A673 (cell line): ENCODE measurements around the gene CHRNE.

ENCODE experiments used
- EZH2 ChIP-seq: fragments of 200-600 bp; sonication (generic); IDR thresholded peaks from 2 replicates; pipeline ENCODE4 v1.6.1; 2017; ENCODE audit warnings: borderline replicate concordance, low read depth, mild to moderate bottlenecking, mixed read lengths, antibody characterized with exemption, low read length; ENCODE audit not compliant: poor library complexity, severe bottlenecking
- TF ChIP-seq, protein P1 (sequence below): fragments of 300-800, 200-600 bp; sonication (generic); conservative IDR thresholded peaks from 2 replicates; pipeline ENCODE4 v1.5.1; 2017; ENCODE audit warnings: low read depth, mild to moderate bottlenecking, antibody characterized with exemption, low read length, moderate library complexity, mixed read lengths

DNA sequence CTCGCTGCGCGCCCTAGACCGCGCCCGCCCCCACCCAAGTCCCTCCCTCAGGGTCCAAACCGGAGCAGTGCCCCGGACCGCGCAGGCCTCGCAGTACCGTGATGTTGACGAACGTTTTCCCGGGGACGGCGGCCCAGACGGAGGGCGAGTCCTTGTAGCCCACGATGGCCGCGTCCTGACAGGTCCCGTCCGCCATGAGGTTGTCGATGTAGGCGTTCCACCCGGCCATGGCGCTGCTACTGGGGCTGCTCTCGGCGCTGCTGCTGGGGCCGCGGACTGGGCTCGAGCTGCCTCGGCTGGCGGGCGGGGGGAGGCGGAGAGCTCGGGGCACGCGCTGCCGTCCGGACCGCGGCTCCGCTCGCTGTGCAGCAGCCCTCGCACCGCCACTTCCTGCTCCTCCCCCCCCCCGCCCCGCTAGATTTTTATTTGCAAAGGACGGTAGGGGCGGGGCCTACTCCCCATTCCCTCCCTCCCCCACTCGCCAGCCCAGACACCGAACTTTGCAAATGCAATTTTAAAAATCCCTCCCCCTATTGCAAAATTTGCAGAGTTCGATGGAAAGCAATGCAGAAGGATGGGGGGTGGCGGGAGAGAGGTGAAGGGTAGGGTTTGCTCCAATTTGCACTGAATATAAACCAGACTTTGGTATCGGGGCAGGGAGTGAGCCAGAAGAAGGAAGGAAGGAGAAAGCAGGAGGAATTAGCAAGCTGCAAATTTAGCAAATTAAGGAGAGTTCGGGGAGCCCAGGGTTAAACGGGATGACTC, 45.5 kb upstream of the CHRNE start, which contains the start of gene PFN1:
- TF ChIP-seq, protein P1, sequence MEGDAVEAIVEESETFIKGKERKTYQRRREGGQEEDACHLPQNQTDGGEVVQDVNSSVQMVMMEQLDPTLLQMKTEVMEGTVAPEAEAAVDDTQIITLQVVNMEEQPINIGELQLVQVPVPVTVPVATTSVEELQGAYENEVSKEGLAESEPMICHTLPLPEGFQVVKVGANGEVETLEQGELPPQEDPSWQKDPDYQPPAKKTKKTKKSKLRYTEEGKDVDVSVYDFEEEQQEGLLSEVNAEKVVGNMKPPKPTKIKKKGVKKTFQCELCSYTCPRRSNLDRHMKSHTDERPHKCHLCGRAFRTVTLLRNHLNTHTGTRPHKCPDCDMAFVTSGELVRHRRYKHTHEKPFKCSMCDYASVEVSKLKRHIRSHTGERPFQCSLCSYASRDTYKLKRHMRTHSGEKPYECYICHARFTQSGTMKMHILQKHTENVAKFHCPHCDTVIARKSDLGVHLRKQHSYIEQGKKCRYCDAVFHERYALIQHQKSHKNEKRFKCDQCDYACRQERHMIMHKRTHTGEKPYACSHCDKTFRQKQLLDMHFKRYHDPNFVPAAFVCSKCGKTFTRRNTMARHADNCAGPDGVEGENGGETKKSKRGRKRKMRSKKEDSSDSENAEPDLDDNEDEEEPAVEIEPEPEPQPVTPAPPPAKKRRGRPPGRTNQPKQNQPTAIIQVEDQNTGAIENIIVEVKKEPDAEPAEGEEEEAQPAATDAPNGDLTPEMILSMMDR = no peak
- TF ChIP-seq EZH2 = no peak
